Muscle of leg (tissue), 11 donors: ENCODE measurements around the gene PTEN. TPM values are rescaled to one million over a fixed set of nuclear protein-coding genes. Genes with fewer than 3 reads are reported as not detected.
"Not testable (repeated sequence)": the region's sequence is repeated elsewhere in the genome, so short reads cannot be mapped to it uniquely, and the experiment has no call there.

Experiments used
- DNase-seq: peaks from one replicate; pipeline ENCODE4 v3.0.0; 2013
- H3K27ac ChIP-seq: one replicate; pipeline ENCODE4 v1.5.1; 2013; ENCODE audit warnings: mild to moderate bottlenecking, low read length, control low read depth
- H3K27me3 ChIP-seq: one replicate; pipeline ENCODE4 v1.6.1; 2013; ENCODE audit warnings: low read length; ENCODE audit not compliant: control insufficient read depth, insufficient read depth
- H3K36me3 ChIP-seq: one replicate; pipeline ENCODE4 v1.6.1; 2013; ENCODE audit warnings: low read length; ENCODE audit not compliant: control insufficient read depth, insufficient read depth
- H3K4me1 ChIP-seq: one replicate; pipeline ENCODE4 v1.6.1; 2013; ENCODE audit warnings: low read length; ENCODE audit not compliant: control insufficient read depth, insufficient read depth
- H3K4me3 ChIP-seq: one replicate; pipeline ENCODE4 v1.5.1; 2013; ENCODE audit warnings: low read length, control low read depth
- H3K9me3 ChIP-seq: replicated peaks from 2 replicates; pipeline ENCODE4 v1.6.1; 2013; ENCODE audit warnings: low read depth, low read length; ENCODE audit not compliant: control insufficient read depth
- WGBS: methylation state at CpG from one replicate; pipeline ENCODE4 v1.1.5; 2013; ENCODE audit warnings: missing lambda C conversion rate; ENCODE audit not compliant: insufficient coverage; 5-methylcytosine and 5-hydroxymethylcytosine counted together
- polyA plus RNA-seq, 8 donors: library from polyadenylated mRNA; unstranded; fragments of 120-200 nt; gene quantifications; one replicate each; pipeline versions ENCODE4 v1.2.1 to v1.2.3, GENCODE V29; 2013; ENCODE audit warnings: inconsistent platforms in 1 of 8, low replicate concordance in 1 of 8; ENCODE audit not compliant: insufficient read length in 8 of 8, insufficient read depth in 1 of 8
- total RNA-seq: library from RNA; stranded (reverse); fragments of 120-200 nt; gene quantifications from one replicate; pipeline ENCODE4 v1.2.4, GENCODE V29; 2013

Gene PTEN
- total and polyA plus RNA-seq, 9 donors: 34.3 to 81.7 (median 42.6) TPM

DNA sequence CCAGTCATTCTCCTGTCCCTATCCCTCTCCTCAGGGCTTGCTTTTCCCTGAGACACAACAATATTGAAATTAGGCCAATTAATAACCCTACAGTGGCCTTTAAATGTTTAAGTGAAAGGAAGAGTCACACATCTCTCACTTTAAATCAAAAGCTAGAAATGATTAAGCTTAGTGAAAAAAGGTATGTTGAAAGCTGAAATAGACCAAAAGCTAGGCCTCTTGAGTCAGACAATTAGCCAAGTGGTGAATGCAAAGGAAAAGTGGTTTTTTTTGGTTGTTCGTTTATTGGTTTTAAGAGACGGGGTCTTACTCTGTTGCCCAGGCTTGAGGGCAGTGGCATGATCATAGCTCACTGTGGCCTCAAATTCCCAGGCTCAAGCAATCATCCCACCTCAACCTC is 35.7 kb upstream of the PTEN start:
- DNase-seq: no peak
- Histone ChIP-seq H3K27ac (no peak overlapping the region), H3K27me3 (no peaks in the 10 kb centered on the region), H3K36me3 (no peaks in the 10 kb centered on the region), H3K9me3 (no peaks in the 10 kb centered on the region), H3K4me3 (no peak overlapping the region), H3K4me1 (no peaks in the 10 kb centered on the region)
- WGBS: 100% methylated on average over 1 of the region's 2 CpGs

DNA sequence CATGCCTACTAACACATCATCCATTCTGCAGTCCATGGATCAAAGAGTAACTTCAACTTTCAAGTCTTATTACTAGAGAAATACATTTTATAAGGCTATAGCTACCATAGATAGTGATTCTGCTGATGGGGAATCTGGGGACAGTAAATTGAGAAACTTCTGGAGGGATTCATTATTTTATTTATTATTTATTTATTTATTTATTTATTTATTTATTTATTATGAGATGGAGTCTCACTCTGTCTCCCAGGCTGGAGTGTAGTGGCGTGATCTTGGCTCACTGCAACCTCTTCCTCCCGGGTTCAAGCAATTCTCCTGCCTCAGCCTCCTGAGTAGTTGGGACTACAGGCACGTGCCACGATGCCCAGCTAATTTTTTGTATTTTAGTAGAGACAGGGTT is 34.4 kb upstream of the PTEN start:
- not testable (repeated sequence) for H3K9me3 ChIP-seq, H3K4me1 ChIP-seq, DNase-seq, H3K36me3 ChIP-seq, H3K27me3 ChIP-seq, H3K4me3 ChIP-seq, H3K27ac ChIP-seq
- 80% methylated on average over 1 of the region's 4 CpGs for WGBS

DNA sequence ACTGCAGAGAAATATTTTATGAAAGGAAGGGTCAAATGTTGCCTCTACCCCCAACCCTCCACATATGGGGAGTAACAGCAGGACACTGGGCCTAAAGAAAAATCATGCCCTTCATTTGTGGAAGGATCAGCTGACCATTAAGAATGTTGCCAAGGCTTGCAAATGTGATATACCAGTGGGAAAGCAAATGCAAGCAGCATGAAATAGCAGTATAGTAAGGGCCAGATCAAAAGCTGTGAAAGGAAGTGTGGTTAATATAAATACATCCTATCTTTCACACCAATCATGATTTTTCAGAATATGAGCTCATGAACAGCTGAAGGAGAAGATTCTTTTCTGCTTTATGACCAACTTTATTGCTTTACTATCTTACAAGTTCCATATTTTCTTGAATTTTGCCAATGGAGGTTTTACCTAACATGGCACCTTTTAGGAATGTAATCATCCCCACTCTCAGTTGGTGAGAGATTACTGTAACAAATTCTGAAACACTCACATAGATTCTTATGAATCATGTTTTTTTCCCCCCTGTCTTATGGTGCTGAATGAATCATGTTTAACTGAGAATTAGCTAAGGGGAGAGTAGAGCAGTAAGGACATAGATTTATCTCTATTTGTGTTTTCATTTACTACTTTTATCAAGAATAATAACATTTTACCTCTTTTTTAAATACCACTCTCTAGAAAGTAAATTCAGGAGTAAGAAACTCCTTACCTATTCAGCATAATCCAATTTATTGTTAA is 33.3 kb upstream of the PTEN start:
- H3K27ac ChIP-seq: no peak overlapping the region
- H3K4me3 ChIP-seq: no peak overlapping the region
- H3K27me3 ChIP-seq: no peaks in the 10 kb centered on the region
- H3K4me1 ChIP-seq: no peaks in the 10 kb centered on the region
- H3K9me3 ChIP-seq: no peaks in the 10 kb centered on the region
- no peaks in the 10 kb centered on the region for H3K36me3 ChIP-seq
- DNase-seq: no peak

DNA sequence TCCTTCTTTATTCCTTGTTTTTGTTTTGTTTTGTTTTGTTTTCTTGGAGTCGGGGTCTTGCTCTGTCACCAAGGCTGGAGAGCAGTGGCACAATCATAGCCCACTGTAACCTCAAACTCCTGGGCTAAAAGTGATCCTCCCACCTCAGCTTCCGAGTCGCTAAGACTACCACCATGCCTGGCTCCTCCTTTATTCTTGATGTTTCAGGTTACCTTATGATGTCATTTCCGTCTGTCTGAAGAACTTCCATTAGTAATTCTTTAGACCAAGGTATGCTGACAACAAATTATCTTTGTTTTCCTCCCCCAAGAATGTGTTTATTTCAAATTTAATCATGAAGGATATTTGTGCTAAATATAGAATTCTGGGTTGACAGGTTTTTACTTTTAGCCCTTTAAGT is 27.3 kb upstream of the PTEN start:
- Histone ChIP-seq H3K27ac (no peak overlapping the region), H3K27me3 (no peaks in the 10 kb centered on the region), H3K4me1 (no peaks in the 10 kb centered on the region), H3K4me3 (no peak overlapping the region), H3K9me3 (no peaks in the 10 kb centered on the region), H3K36me3 (no peaks in the 10 kb centered on the region)
- no peak for DNase-seq
- WGBS: 72% methylated on average over 2 of the region's 4 CpGs

DNA sequence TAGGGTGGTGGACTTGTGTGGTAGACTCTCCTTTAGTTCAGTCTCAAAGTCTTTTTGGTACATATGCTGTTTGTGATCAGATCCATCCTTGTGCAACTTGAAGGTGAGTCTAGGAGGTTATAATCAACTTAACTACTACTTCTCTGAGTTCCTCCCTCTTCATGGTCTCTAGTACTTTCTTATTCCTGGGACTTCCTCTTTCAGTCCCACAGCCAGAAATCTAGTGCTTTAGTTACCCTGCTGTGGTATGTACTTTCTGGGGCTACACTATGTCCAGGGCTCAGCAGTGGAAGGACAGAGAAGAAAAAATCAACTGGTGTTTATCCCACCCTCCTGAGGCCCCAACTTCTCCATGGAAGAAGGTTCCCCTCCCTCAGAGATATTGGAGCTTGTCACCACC is 26.0 kb upstream of the PTEN start:
- H3K4me3 ChIP-seq: no peak overlapping the region
- no peaks in the 10 kb centered on the region for H3K36me3 ChIP-seq
- H3K4me1 ChIP-seq: no peaks in the 10 kb centered on the region
- H3K9me3 ChIP-seq: no peaks in the 10 kb centered on the region
- DNase-seq: peak; percentile 14
- no peaks in the 10 kb centered on the region for H3K27me3 ChIP-seq
- no peak overlapping the region for H3K27ac ChIP-seq

DNA sequence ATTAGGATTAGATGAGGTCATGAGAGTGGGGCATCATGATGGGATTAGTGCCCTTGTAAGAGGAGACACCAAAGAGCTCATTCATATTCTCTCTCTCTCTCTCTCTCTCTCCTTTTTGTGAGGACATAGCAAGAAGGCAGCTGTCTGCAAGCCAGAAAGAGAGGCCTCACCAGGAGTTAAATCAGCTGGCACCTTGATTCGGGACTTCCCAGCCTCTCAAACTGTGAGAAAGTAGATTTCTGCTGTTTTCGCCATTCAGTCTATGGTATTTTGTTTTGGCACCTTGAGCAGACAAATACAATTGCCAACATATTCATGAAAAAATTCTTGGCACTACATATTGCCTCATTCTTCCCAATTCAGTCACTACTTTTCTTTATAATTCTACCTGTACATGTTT is 24.8 kb upstream of the PTEN start:
- Histone ChIP-seq H3K27me3 (no peaks in the 10 kb centered on the region), H3K9me3 (no peaks in the 10 kb centered on the region), H3K4me1 (no peaks in the 10 kb centered on the region), H3K4me3 (no peak overlapping the region), H3K27ac (no peak overlapping the region), H3K36me3 (no peaks in the 10 kb centered on the region)
- peak; percentile 10 for DNase-seq
- WGBS: no CpG with 5 or more reads among the region's 2 CpGs

DNA sequence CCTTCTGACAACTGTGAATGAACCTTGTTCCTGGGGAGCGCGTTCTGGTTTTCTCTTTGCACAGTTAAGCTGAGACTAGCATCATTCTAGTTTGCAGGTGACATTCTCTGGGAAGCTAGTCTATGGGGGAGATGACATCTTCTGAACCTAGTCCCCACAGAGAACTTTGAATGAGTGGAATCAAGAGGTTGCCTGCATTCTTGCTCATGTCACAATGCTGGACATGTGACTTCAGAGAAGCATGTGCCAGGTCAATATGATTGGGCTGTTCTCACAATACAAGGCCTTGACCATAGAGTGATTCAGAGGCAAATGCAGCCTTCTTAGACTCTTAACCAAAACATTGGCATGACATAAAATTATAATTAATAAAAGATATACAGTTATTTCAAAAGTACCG is 22.2 kb upstream of the PTEN start:
- Histone ChIP-seq H3K27me3 (no peaks in the 10 kb centered on the region), H3K36me3 (no peaks in the 10 kb centered on the region), H3K9me3 (no peaks in the 10 kb centered on the region), H3K27ac (no peak overlapping the region), H3K4me1 (no peaks in the 10 kb centered on the region), H3K4me3 (no peak overlapping the region)
- WGBS: no CpG with 5 or more reads among the region's 3 CpGs
- no peak for DNase-seq

DNA sequence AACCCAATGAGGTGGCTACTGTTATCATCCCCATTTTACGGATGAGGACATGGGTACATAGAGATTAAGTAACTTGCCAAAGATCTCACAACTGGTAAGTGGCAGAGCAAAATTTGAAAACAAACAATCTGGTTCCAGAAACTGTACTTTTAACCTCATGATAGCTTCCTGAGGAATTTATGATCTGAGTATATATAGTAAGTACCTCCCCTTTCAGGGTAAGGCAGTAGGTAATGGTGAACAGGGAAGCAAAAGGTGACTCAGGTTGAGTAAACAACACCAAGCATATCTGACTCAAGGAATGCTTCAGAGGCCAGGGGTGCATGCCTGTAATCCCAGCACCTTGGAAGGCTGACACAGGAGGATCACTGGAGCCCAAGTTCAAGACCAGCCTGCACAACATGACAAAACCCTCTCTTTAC is 21.2 kb upstream of the PTEN start:
- no CpG with 5 or more reads among the region's 1 CpG for WGBS
- no peak overlapping the region for H3K4me3 ChIP-seq
- no peaks in the 10 kb centered on the region for H3K36me3 ChIP-seq
- H3K27ac ChIP-seq: no peak overlapping the region
- no peaks in the 10 kb centered on the region for H3K9me3 ChIP-seq
- no peaks in the 10 kb centered on the region for H3K4me1 ChIP-seq
- no peak for DNase-seq
- no peaks in the 10 kb centered on the region for H3K27me3 ChIP-seq

DNA sequence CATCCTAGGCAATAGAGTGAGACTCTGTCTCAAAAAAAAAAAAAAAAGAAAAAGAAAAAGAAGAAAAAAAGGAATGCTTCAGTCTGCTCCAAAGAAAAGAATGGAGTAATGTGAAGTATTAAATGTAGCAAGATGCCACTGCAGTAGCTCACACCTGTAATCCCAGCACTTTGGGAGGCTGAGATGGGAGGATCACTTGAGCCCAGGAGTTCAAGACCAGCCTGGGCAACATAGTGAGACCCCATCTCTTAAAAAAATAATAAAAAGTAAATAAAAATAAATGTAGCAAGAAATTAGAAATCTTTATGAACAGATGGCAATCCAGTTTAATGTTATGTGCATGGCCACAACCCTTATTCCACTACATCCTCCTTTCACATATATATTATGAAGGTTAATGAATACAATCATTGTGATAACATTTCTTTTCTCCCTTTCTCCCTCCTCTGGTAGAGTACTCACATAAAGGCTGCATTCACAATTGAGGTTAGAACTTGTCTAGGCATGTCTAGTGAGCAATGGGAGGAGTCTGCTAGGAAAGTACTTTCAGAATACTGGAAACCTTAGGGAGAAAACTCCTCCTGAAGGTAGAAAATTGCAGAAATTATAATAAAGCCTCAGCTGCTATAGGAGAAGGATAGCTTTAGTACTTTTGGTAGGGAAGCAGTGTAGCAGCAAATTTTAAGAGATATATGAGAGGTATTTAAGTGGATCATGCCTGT is 20.5 kb upstream of the PTEN start:
- Histone ChIP-seq H3K4me3 (no peak overlapping the region), H3K27me3 (no peaks in the 10 kb centered on the region), H3K27ac (no peak overlapping the region), H3K9me3 (no peaks in the 10 kb centered on the region), H3K36me3 (no peaks in the 10 kb centered on the region), H3K4me1 (no peaks in the 10 kb centered on the region)
- DNase-seq: no peak

DNA sequence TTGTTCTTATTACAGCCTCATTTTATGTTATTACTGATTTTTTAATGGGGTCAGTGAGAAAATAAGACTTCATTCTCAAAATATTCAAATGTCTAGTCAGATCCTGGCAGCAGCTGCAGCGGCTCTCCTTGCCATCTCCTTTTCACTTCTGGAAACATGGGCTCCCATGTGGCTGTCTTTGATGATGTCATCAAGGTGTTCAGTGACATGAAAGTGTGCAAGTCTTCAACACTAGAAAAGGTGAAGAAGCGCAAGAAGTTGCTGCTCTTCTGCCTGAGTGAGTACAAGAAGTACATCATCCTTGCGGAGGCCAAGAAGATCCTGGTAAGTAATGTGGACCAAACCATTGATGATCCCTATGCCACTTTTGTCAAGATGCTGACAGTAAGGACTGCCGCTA is 19.7 kb upstream of the PTEN start:
- Histone ChIP-seq H3K27ac (no peak overlapping the region), H3K27me3 (no peaks in the 10 kb centered on the region), H3K4me3 (no peak overlapping the region), H3K9me3 (no peaks in the 10 kb centered on the region), H3K4me1 (no peaks in the 10 kb centered on the region), H3K36me3 (no peaks in the 10 kb centered on the region)
- no peak for DNase-seq
- 100% methylated on average over 3 of the region's 4 CpGs for WGBS
